Gastrocnemius medialis (tissue), 4 donors: ENCODE measurements around the gene CHRM4. TPM values are rescaled to one million over a fixed set of nuclear protein-coding genes. Genes with fewer than 3 reads are reported as not detected.

Experiments
- ATAC-seq, 2 donors: fragments of 150-250 bp; one replicate each; pipeline ENCODE4 v1.9.1; 2016
- DNase-seq, 2 donors: peaks; one replicate each; pipeline ENCODE4 v3.0.0-alpha.2; 2019
- H3K27ac ChIP-seq, 4 donors: fragments of 200-600 bp; sonication (generic); 1 replicate in 1 of 4; 2 replicates in 3 of 4; pipeline ENCODE4 v1.5.1; 2016 to 2018; ENCODE audit warnings: mild to moderate bottlenecking in 2 of 4, moderate library complexity in 1 of 4
- H3K27me3 ChIP-seq, 3 donors: fragments of 200-600 bp; sonication (generic) in 2 of 3; 1 replicate in 1 of 3; 2 replicates in 2 of 3; pipeline versions ENCODE4 v1.5.1 to v1.6.0; 2016 to 2019; ENCODE audit warnings: mild to moderate bottlenecking in 1 of 3, moderate library complexity in 1 of 3
- H3K36me3 ChIP-seq, 2 donors: fragments of 200-600 bp; sonication (generic) in 1 of 2; one replicate each; pipeline ENCODE4 v1.5.1; 2017 to 2018
- H3K4me1 ChIP-seq, 2 donors: fragments of 200-600 bp; sonication (generic) in 1 of 2; one replicate each; pipeline ENCODE4 v1.5.1; 2016 to 2017; ENCODE audit warnings: mild to moderate bottlenecking in 2 of 2
- H3K4me3 ChIP-seq, 4 donors: fragments of 200-600 bp; sonication (generic) in 3 of 4; 1 replicate in 1 of 4; 2 replicates in 3 of 4; pipeline ENCODE4 v1.5.1; 2016 to 2019; ENCODE audit warnings: mild to moderate bottlenecking in 2 of 4
- H3K9me3 ChIP-seq, 3 donors: fragments of 200-600 bp; sonication (generic) in 2 of 3; 1 replicate in 1 of 3; 2 replicates in 2 of 3; pipeline ENCODE4 v1.5.1; 2016 to 2019
- CTCF ChIP-seq, 5 experiments: fragments of 450-650 bp in 3 of 5; fragments of 200-600 bp in 2 of 5; sonication (generic) in 2 of 5; IDR thresholded peaks in 4 of 5; conservative IDR thresholded peaks in 1 of 5; 1 replicate in 4 of 5; 2 replicates in 1 of 5; pipeline ENCODE4 v1.5.1; 2016 to 2019; ENCODE audit warnings: antibody characterized with exemption in 5 of 5, mild to moderate bottlenecking in 3 of 5, moderate library complexity in 3 of 5
- POLR2A ChIP-seq, 2 donors: fragments of 450-650 bp; IDR thresholded peaks; one replicate each; pipeline ENCODE4 v1.6.1; 2017; ENCODE audit warnings: antibody characterized with exemption in 2 of 2, mild to moderate bottlenecking in 2 of 2, moderate library complexity in 2 of 2
- in situ Hi-C, 4 donors: fragments of 200-750 bp; cut with MboI; loops; one replicate each; pipeline versions ENCODE4 v1.15.0 to v1.8.0; 2017; ENCODE audit warnings: low sequenced_read_pairs in 4 of 4
- intact Hi-C: fragments of 100-400 bp; cut with DNase I; formaldehyde crosslinking; loops from one replicate; pipeline ENCODE4 v1.15.1; 2023; ENCODE audit warnings: low total_unique reads
- total RNA-seq, 4 donors: library from RNA; depleted of rRNA; stranded (reverse); fragments of >200 nt; gene quantifications; one replicate each; pipeline versions ENCODE4 v1.1.0 to v1.2.3, GENCODE V29; 2016

CHRM4 gene
- total RNA-seq, 4 donors from 2014 or later, result not detected

- H3K27ac ChIP-seq, result no peak overlapping the region
- TF ChIP-seq CTCF (IDR thresholded peaks at IDR 0.05 in 4 of 5, conservative IDR thresholded peaks at IDR 0.05 in 1 of 5), result no peak
- TF ChIP-seq POLR2A (IDR thresholded peaks at IDR 0.05), result no peak
- H3K9me3 ChIP-seq, result no peaks in the 10 kb centered on the region
- DNase-seq (no peak), ATAC-seq (no peak)
- H3K4me3 ChIP-seq, result no peak overlapping the region
- H3K4me1 ChIP-seq, result no peaks in the 10 kb centered on the region
- no peaks in the 10 kb centered on the region for H3K27me3 ChIP-seq
- in situ Hi-C loops (loop anchor here in 1 of 4 donors (25.0 kb wide), 1 partner anchor 123 kb away; no protein-coding TSS in a partner anchor), intact Hi-C loops (no loop called here)
- H3K36me3 ChIP-seq, result peaks cover 0 to 37% of the 10 kb centered on the region in 2 donors
Measured at GRCh38 chr11:46413760-46414465, 22.3 kb upstream of the CHRM4 start.

GRCh38 chr11:46410021-46410420 lies 18.4 kb upstream of the CHRM4 start:
- intact Hi-C loops, result no loop called here
- H3K27me3 ChIP-seq, result no peaks in the 10 kb centered on the region
- no peaks in the 10 kb centered on the region for H3K9me3 ChIP-seq
- H3K4me1 ChIP-seq, result peaks cover 0 to 3% of the 10 kb centered on the region in 2 donors
- in situ Hi-C loops, result loop anchor here in 1 of 4 donors (25.0 kb wide), 1 partner anchor 127 kb away; no protein-coding TSS in a partner anchor
- ATAC-seq, result no peak
- peaks cover 0 to 42% of the 10 kb centered on the region in 2 donors for H3K36me3 ChIP-seq
- no peak overlapping the region for H3K4me3 ChIP-seq
- DNase-seq, result no peak
- no peak overlapping the region for H3K27ac ChIP-seq
- TF ChIP-seq POLR2A (IDR thresholded peaks at IDR 0.05), result no peak
- TF ChIP-seq CTCF (IDR thresholded peaks at IDR 0.05 in 4 of 5, conservative IDR thresholded peaks at IDR 0.05 in 1 of 5), result no peak

GRCh38 chr11:46408407-46408986 lies 16.9 kb upstream of the CHRM4 start:
- in situ Hi-C loops, result loop anchor here in 1 of 4 donors (25.0 kb wide), 1 partner anchor 129 kb away; no protein-coding TSS in a partner anchor
- TF ChIP-seq CTCF (IDR thresholded peaks at IDR 0.05 in 4 of 5, conservative IDR thresholded peaks at IDR 0.05 in 1 of 5), result no peak
- TF ChIP-seq POLR2A (IDR thresholded peaks at IDR 0.05), result no peak
- intact Hi-C loops, result no loop called here
- H3K27me3 ChIP-seq, result no peaks in the 10 kb centered on the region
- H3K4me3 ChIP-seq, result no peak overlapping the region
- ATAC-seq (no peak), DNase-seq (no peak)
- H3K36me3 ChIP-seq, result peaks cover 0 to 47% of the 10 kb centered on the region in 2 donors
- no peak overlapping the region for H3K27ac ChIP-seq
- no peaks in the 10 kb centered on the region for H3K9me3 ChIP-seq
- peaks cover 0 to 16% of the 10 kb centered on the region in 2 donors for H3K4me1 ChIP-seq

- Histone ChIP-seq H3K27me3 (no peaks in the 10 kb centered on the region), H3K36me3 (peaks cover 0 to 47% of the 10 kb centered on the region in 2 donors), H3K9me3 (no peaks in the 10 kb centered on the region), H3K27ac (no peak overlapping the region), H3K4me1 (peaks cover 0 to 24% of the 10 kb centered on the region in 2 donors), H3K4me3 (no peak overlapping the region)
- DNase-seq (no peak), ATAC-seq (no peak)
- no peak for TF ChIP-seq CTCF (IDR thresholded peaks at IDR 0.05 in 4 of 5, conservative IDR thresholded peaks at IDR 0.05 in 1 of 5)
- no peak for TF ChIP-seq POLR2A (IDR thresholded peaks at IDR 0.05)
- in situ Hi-C loops (loop anchor here in 1 of 4 donors (25.0 kb wide), 1 partner anchor 130 kb away; no protein-coding TSS in a partner anchor), intact Hi-C loops (no loop called here)
Measured at GRCh38 chr11:46407635-46408034, 16.1 kb upstream of the CHRM4 start.
